ENCODE results near the gene WDHD1.
"Not testable (repeated sequence)": the region's sequence is repeated elsewhere in the genome, so short reads cannot be mapped to it uniquely, and the experiment has no call there.

Gene WDHD1

DNA sequence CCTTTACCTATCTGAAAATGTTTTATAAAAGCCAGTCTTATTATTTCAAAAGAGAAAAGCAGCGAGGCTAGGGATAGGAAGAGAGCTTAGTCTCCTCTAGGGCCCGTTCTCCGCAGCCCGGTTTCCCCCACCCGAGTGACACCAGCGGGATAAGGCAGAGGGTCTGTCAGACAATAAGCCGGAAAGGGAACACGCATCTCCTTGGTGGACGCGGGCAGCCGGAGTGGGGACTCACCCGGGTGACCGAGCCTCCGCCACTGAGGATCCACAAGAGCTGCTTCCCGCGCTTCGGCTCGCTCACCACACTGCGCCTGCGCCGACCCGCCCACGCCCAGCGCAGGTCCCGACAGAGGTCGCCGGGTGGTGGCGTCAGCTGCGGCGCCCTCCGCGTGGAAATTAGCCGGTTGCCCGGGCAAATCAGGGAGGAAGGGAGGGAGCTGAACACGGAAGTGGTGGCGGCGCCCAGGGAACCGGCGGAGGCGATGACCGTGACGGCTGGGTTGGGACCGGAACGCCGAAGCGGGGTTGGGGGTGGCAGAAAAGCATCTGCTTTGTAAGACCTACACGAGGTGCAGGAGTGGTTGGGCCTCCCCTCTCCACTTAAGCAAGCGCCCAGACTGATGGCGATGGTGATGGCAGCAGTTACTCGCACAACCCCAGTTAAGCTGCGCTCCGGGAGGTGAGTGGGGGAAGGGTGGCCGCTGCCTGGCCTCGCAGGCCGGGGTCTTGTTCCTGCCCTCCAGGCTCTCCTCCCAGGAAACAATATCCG, at the start of gene WDHD1, which contains the start of gene SOCS4:
Gene WDHD1, minus strand, starts transcription at position 307 of the 769 bp plus-strand sequence. CDS start 312 bp downstream, outside the sequence.
Gene SOCS4, plus strand, starts transcription at position 444 of the 769 bp plus-strand sequence. CDS start 15,806 bp downstream, outside the sequence.
- peak; percentile 98 for DNase-seq

DNA sequence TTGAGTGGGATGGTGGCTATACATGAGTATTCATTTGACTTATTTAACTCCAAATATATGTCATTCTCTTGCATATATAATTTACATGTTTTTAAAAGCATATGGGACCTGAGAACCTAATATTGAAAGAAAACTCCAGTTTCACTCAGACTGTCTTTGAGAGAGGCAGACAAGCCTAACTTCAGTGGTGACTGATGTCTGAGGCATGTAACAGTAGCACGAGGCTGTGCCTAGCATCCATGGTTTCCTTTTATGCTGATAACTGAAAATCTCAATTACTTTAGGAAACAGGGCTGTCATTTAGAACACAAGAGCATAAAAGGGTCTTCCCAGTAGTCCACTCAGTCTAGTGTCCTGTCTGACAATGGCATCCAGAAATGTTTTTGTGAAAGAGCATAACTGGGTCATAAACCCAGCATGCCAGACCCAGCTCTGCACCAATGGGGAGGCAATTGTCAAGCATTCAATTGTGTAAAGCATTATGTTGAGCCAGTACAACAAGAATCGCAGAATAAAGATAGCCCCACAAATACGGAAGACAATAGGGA, 48.8 kb upstream of the WDHD1 start:
- DNase-seq, result no peak

GRCh38 chr14:55074662-55075061, 47.8 kb upstream of the WDHD1 start:
- no peak for DNase-seq

DNA sequence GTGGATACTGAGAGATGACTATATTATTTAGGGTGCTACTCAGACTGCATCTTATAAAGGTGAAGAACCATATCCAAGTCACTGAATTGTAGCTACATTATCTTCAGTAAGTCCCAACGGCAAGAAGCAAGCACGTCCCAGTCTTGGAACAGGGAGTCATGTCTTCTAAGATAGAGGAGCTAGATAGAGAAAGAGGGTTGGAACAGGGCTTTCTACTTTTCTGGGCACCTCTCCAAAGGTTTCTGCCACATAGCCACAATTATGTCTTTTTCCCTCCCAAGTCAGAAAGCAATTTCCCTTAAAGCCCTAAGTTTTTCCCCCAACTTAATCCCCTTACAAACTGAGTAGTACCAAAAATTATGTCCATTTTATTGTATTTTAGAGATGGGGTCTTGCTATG, 47.0 kb upstream of the WDHD1 start:
- DNase-seq, result peak; percentile 57

DNA sequence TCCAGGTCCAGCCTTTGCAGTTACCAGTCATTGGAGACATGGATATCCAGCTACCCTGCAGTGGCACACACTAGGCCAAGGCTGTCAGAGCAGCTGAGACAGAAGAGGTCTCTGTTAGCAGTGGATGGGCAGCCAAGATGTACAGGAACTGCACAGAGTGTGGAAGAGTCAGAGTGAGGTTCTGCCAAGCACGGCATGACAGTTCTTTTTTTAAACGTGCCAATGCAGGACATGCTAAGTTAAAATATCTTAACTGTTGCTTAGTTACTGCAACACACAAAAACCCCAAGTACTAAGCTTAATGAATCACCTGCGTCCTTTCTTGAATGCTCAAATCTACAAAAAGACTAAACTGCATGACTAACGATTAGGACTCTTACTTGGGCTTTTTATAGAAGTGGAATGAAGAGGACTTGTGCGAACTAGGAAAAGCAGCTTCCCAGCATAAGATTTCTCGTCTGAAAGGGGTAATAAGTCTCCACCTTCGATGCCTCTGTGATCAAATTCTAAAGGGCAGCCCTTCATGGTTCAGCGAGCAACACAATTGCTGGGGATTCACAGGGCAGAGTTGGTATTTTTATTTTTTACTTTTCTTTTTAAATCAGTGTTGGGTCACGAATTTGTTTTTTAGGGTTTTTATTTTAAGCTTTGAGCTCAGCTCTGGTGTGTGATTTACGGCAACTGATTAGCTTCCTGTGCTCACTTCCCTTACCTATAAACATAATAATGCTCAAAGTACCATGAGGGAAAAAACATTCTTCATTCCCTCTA, 45.2 kb upstream of the WDHD1 start:
- DNase-seq, result peak; percentile 40

- no peak for DNase-seq
Observed at GRCh38 chr14:55070981-55071411, 44.1 kb upstream of the WDHD1 start.

GRCh38 chr14:55066223-55066622, 39.3 kb upstream of the WDHD1 start:
- no peak for DNase-seq

DNA sequence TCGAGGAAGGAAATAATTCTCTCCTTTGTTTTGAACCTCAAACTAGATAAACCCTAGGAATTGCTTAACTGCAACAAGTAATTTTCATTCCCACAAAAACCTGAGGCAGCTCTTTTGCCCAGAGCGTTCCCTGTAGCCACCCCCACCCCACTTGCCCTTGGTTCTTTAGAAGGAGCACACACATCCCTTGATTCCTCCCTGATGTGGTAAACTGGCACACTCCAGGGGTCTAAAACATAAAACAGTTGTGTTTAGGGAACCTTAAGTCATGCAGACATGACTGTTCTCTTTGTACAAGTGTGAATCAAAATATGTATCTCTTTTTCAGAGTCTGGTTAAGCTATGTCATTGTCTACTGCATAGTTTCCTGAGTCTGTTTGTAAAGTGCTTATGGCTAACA, 38.5 kb upstream of the WDHD1 start:
- DNase-seq, result no peak

DNA sequence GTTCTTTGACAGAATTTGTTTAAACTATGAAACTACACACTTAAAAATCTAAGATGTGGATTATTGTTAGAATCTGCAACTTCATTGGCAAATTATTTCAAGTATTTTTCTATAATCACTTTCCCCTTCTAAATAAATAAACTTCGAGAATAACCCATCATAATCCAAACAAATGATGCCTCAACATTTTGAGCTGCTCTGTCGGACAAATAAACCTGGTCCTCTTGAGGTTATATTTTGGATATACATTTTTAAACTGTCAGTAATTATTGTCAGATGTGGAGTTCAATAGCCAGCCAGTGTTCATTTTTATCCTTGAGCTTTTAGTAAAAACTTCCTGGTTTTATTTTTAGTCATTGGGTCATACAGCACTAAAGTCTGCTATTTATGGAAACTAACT, 38.0 kb upstream of the WDHD1 start:
- not testable (repeated sequence) for DNase-seq

DNA sequence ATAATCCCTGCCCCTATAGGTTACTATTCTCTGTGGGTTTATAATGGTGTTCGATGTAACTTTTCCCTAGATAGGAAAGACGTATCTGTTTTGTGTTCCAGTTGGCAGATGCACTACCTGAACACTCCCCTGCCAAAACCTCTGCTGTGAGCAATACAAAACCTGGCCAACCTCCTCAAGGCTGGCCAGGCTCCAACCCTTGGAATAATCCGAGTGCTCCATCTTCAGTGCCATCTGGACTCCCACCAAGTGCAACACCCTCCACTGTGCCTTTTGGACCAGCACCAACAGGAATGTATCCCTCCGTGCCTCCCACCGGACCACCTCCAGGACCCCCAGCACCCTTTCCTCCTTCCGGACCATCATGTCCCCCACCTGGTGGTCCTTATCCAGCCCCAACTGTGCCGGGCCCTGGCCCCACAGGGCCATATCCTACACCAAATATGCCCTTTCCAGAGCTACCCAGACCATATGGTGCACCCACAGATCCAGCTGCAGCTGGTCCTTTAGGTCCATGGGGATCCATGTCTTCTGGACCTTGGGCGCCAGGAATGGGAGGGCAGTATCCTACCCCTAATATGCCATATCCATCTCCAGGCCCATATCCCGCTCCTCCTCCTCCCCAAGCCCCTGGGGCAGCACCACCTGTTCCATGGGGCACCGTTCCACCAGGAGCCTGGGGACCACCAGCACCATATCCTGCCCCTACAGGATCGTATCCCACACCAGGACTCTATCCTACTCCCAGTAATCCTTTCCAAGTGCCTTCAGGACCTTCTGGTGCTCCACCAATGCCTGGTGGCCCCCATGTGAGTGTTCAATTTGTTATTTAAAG, 35.8 kb upstream of the WDHD1 start:
- no peak for DNase-seq

- DNase-seq, result no peak
Observed at GRCh38 chr14:55059333-55059732, 32.4 kb upstream of the WDHD1 start.

GRCh38 chr14:55057919-55058318, 31.0 kb upstream of the WDHD1 start:
- no peak for DNase-seq

DNA sequence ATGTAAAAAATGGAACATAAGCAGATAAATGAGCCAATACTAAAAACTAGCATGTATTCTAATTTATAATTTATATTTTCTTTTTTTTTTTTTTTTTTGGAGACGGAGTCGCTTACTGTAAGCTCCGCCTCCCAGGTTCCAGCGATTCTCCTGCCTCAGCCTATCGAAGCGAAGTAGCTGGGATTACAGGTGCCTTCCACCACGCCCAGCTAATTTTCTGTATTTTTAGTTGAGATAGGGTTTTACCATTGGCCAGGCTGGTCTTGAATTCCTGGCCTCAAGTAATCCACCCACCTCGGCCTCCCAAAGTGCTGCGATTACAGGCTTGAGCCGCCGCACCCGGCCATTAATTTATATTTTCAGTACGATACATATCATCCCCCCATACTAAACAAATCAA, 27.2 kb upstream of the WDHD1 start:
- DNase-seq, result no peak

GRCh38 chr14:55053500-55053899, 26.6 kb upstream of the WDHD1 start:
- no peak for DNase-seq

DNA sequence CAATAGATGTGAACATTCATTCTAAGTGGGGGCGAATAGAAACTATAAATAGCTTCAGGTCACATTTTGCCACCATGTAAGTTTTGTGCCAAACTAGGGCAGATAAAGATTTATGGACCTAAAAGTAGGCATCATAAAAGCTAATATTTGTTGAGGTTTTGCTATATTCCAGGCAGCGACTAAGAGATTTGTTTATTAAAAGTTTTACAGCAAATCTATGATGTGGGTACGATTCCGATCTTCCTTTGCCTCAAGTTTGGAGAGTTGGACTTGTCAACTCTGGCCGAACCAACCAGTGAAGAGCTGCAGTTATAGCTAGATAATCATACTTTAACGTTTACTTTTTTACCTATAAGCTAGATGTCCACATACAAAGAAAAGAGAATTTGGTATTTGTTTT, 26.1 kb upstream of the WDHD1 start:
- DNase-seq, result no peak

GRCh38 chr14:55052269-55052930, 25.5 kb upstream of the WDHD1 start:
- DNase-seq, result no peak

GRCh38 chr14:55051423-55052268, 24.7 kb upstream of the WDHD1 start, which contains the start of gene MAPK1IP1L:
TSS of gene MAPK1IP1L (plus strand) at chr14:55051647. CDS start at chr14:55061684, 10,037 bp downstream.
- peak; percentile 95 for DNase-seq

- no peak for DNase-seq
Observed at GRCh38 chr14:55051165-55051422, 24.2 kb upstream of the WDHD1 start.

DNA sequence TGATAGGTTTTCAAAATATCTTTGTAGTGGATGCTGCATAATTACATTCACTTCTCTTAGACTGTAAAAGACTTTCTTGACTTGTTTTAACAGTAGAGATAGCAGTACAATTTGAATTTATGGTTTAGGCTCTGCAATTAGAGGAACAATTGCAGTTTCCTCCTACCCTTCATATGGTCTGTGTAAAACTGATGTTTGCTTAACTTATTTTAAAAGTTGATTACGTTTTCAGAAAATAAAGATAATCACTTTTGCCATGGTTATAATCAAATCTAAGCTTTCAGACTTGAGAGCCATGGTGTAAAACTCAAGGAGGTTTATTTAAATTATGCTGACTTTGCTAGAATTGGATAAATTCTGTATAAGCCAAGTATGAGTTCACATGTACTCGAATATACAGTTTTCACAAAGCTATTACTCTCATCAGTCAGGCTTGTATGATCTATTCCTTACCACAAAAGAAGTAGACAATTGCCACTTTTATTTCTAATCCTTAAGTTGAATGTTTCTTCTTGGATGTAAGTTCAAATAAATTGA, 22.1 kb upstream of the WDHD1 start:
- DNase-seq, result no peak

DNA sequence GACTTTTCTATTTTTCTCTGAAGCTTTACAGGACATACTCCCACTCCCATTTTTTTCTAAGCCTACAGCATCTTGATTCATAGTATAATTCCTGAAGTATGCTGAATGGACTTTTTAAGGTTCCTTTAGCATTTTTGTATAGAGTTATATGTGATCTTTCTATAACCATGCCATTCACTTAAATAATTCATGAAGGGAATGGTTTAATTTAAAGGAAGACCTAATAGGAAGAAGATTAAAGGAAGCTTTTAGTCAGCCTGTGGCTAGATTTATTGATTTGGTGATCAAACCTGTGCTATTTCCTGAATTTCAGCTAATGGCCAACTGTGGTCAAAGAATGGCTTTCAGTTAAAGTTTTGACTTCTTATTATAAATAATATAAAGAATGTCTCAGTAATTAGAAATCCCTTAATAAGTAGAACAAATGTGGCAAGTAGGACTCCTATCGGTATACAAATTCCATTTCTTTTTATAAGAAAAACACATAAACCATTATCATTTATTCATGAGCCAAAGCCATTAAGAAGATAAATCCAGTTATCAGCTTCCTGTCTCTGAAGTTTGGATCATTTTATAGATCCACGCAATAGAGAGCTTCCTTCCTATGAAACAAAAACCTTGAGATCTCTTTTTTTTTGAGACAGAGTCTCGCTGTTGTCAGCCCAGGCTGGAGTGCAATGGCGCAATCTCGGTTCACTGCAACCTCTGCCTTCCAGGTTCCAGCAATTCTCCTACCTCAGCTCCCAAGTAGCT, 20.6 kb upstream of the WDHD1 start:
- no peak for DNase-seq

Measured in hematopoietic multipotent progenitor cell treated with erythropoietin and hydrocortisone succinate and interleukin-3 and kit ligand, for 4 days (in vitro differentiated cells).